GM18517 (cell line): ENCODE measurements around the gene HHIP.

ENCODE experiments used
- ATAC-seq: cut with Tn5 transposase; IDR thresholded peaks from one replicate; pipeline ENCODE4 v1.9.1; 2021; ENCODE audit warnings: mild to moderate bottlenecking, moderate library complexity; ENCODE audit not compliant: unreplicated experiment

The HHIP gene, protein sequence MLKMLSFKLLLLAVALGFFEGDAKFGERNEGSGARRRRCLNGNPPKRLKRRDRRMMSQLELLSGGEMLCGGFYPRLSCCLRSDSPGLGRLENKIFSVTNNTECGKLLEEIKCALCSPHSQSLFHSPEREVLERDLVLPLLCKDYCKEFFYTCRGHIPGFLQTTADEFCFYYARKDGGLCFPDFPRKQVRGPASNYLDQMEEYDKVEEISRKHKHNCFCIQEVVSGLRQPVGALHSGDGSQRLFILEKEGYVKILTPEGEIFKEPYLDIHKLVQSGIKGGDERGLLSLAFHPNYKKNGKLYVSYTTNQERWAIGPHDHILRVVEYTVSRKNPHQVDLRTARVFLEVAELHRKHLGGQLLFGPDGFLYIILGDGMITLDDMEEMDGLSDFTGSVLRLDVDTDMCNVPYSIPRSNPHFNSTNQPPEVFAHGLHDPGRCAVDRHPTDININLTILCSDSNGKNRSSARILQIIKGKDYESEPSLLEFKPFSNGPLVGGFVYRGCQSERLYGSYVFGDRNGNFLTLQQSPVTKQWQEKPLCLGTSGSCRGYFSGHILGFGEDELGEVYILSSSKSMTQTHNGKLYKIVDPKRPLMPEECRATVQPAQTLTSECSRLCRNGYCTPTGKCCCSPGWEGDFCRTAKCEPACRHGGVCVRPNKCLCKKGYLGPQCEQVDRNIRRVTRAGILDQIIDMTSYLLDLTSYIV

DNA sequence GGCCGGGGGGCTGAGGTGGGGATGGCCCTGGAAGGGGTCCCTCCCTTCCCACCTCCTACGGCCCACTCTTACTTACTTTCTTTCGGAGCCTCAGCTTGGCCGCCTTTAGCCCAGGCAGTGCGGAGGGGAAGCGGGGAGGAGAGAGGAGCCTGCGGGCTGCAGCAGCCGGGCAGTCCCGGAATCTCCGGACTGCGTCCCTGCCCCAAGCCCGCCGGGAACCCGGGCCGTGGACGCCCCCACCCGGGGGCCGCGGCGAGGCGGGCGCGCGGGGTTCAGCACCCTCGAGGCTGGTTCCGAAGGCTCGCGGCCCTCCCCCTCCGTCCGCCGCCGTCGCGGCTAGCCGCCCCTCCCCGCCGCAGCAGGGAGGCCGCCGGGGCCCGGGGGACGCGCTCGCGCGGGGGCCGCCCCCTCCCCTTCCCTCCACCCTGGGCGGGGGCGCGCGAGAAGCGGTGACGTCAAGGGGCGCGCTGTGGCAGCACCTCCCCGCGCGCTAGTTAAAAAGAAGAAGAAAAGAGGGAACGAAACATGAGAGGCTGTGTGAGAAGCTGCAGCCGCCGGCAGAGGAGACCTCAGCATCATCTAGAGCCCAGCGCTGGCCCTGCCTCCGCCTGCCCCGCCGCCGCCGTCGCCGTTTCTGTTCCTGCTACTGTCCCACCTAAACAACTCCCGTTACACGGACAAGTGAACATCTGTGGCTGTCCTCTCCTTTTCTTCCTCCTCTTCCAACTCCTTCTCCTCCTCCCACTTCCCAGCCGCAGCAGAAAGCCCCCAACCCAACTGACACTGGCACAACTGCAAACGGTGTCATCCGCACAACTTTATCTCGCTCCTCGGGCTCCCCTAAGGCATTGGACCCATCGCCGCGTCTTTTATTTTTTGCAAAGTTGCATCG lies at the start of gene HHIP:
Gene HHIP (plus strand): TSS at position 526 of the 892 bp plus-strand sequence. CDS start 520 bp downstream, outside the sequence.
- peak; percentile 54 for ATAC-seq

DNA sequence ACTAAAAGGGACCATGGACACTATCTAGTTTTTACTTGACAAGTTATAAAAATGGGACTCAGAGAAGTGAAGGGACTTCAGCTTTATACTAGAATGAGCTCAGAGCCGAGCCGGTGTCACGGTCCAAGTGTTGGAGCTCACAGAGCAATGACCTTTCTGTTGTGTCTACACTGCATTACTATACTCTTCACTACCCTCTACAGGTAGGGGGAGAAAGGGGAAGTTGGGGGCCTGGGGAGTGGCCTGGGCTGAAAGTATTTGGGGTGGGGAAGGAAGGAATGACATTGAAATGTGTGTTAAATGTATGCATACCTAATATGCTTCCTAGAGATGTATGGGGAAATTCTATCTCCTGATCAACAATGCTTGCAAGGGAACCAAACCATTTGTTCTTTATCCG lies 48.8 kb upstream of the HHIP start:
- no peak for ATAC-seq

DNA sequence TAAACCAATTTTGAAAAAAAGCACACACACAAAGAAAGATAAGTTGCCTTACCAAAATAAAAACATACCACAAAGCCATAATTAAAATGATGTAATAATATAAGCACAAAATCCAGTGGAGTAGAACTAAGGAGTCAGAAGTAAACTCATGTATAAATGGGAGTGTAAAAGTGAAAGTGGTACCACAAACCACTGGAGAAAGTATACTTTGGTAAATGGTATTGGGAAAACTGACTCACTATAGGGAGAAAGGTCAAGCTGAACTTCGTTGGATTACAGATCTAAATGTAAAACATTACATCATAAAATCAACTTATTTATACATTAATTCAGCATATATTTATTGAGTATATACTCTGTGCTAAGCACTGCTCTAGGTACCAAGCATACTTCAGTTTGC lies 46.3 kb upstream of the HHIP start:
- no peak for ATAC-seq

DNA sequence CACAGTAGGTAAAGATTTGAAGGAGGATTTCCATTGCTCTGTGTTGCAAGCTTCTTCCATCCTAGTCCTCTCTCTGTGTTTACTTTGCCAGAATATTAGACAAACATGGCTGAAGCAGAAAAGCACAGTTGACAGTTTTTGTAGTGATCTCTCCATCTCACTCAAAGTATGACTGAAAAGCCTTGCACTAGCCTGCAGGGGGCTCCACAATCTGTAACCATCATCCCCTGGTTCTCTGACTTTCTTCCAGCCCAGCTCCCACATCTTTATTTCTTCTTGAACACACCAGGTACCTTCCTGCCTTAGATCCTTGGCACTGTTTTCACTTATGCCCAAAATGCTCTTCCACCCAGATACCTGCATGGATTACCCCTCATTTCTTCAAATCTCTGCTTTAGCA lies 34.1 kb upstream of the HHIP start:
- ATAC-seq = peak; percentile 56

DNA sequence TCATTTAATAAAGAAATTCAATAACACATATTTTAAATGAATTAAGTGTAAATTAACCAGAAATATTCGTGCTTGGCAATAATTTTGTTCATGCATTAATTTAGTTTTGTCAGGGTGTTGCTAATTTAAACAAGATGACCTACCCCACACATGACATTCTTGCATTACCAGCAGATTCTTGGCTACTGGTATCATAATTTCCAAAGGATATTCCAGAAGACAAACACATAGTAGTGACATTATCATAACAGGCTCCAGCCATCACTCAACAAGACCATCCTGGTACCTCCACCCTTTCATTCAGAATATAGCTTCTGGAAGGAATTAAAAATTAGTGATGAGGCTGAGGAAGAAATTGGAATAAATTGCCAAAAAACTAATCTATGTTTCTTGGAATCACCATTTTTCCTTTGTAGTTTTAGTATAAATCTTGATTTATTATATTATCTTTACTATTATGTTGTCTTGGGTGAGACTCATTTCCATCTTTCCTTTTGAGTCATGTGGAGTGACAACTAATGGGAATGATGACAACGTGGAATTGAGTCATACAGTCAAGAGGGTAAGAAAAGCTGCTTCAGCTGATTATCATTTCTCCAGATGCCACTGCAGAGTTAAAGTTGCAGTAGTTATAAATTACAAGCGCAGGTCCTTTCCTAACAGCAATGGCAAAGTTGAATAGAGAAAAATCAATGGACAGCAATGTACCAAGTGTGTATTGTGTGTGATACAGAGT lies 30.9 kb upstream of the HHIP start:
- no peak for ATAC-seq

DNA sequence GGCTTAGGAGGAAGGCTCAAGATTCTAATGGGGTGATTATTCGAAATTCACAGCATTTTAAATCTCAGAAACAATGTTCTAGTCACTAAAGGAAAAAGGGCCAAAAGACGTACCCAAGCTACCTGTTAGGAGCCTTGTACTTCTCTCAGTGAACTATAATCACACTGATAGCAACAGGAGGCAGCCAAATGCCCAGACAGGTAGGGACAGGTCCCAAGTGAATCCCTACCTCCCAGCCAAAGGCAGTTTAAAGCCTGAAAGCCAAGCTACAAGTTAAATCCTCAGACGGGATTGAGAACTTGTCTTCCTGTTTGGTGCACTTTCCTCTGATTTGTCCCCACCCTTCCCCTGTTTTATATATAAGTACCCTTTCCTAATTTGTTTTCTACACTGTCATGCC lies 24.3 kb upstream of the HHIP start:
- ATAC-seq = no peak

DNA sequence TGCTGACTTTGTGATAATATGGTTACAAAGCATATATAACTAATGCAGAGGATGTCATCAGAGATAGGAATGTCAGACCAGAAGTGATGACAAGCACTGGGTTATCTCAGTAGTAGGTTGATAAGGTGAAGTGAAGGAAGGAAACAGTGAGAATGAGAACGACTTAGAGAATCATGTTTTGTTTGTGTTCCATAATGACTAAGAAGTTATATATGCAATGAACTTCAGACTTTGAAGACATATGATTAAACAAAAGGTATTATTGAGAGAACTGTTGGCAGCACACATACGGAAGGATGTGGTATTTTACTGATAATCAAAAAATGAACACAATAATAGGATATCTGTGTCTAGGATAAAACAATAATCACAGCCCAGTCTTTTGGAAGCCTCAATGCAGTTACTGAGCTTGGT lies 18.3 kb upstream of the HHIP start:
- no peak for ATAC-seq

DNA sequence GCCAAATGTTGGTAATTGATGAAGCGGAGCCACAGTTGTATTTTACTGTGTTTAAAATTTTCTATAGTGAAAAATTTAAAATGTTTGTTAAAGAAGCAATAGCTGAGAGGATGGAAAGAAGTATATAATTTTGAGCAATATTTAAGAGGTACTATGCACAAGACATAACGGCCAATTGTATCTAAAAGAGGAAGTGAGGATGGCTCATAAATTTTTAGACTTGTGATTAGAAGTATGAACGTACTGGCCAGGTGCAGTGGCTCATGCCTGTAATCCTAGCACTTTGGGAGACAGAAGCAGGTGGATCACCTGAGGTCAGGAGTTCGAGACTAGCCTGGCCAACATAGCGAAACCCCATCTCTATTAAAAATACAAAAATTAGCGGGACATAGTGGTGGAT lies 12.7 kb upstream of the HHIP start:
- no peak for ATAC-seq

DNA sequence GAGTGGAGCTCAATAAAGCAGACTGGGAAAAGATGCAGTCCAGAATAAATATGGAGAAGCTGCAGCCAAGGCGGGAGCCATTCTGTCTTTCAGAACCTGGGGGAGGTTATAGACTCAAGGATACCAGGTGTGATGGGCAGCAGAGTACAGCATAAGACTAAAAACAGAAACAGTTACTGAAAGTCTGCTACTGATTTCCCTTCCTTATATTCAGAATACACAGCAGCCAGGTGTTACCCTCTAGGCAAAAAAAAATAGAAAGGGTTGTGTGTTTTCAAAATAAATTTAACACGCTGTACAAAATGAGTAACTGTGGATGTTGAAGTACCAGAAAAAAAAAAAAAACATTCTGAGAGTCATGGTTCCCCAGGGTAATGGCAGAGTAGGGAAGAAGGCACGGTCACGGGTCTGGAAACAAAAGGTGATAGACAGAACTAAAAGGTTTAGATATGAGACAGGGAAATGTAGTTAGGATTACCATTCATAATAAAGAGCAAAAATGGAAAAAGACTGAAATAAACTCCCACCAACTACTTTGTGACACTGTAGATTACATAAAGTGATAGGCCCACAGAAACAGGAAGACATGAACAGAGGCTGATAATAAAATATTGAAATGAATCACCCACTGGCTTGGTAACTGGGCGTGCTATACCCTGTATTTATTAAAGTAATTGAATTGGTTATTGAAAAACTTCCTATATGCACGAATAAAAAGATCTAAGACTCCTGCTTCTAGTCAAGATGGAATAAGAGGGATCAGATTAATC lies 10.8 kb upstream of the HHIP start:
- ATAC-seq = peak; percentile 100

DNA sequence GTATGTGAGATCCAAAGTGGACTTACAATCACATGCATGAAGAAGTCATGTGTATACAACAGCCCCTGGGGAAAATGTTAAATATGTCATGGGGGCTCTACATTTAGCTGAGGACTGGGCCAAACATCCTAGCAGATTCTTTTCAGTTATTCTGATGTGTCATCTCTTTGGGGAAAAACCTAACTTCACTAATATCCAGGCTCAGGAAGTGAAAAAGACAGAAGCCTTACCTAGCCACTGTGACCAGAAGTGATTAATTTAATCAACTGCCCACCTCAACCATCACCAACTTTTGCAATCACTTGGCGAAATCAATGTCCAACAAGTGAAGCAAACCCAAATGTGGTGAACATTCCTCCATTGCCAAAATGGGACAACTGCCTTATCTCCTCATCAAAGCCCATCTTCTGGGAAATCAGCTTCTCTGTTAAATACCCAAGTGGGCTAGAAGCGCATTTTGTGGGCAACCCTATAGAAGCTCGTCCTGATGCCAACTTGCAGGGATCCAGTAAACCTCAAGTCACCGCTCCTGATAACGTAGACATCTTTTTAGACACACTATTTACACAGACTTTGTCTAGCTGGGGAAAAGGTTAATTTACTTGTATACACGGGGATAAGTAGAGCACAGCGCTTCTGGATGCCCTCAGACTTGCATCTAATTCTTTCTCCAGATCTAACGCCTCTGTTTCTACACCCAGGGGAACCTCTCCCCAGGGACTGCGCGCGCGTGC lies 1.4 kb upstream of the HHIP start:
- ATAC-seq = no peak

DNA sequence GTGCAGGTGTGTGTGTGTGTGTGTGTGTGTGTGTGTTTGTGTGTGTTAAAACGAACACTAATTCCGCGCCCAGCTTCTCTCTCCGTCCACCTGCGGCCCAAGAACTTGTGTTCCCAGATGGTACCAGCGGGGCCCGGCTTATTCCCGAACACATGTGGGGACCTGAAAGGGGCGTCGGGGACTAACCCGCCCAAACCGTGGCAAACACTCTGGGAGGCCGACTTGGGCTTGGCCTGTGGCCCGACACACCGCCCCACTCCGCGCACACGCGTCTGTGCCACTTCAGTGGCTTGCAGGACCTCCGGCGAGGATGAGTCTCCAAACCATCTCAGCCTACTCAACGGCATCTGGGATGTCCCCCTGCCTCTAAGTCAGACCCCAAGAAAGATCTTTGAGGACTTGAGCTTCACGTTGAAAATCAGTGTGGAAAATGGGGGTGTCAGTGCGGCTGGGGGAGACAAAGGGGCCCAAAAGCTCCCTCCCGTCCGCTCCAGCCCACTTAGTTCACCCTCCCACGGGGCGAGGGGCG lies 790 bp upstream of the HHIP start:
- ATAC-seq = no peak

DNA sequence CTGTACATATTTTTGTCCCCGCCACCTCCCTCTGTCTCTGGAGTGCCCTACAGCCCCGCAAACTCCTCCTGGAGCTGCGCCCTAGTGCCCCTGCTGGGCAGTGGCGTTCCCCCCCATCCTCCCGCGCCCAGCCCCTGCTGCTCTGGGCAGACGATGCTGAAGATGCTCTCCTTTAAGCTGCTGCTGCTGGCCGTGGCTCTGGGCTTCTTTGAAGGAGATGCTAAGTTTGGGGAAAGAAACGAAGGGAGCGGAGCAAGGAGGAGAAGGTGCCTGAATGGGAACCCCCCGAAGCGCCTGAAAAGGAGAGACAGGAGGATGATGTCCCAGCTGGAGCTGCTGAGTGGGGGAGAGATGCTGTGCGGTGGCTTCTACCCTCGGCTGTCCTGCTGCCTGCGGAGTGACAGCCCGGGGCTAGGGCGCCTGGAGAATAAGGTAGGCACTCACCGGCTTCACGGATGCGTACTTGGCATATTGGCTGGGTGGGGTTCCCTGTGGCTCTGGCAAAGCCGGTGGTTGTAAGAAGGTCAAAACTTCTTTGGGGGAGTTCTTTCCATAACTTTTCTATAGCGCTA lies 653 bp downstream of the HHIP start:
- no peak for ATAC-seq

DNA sequence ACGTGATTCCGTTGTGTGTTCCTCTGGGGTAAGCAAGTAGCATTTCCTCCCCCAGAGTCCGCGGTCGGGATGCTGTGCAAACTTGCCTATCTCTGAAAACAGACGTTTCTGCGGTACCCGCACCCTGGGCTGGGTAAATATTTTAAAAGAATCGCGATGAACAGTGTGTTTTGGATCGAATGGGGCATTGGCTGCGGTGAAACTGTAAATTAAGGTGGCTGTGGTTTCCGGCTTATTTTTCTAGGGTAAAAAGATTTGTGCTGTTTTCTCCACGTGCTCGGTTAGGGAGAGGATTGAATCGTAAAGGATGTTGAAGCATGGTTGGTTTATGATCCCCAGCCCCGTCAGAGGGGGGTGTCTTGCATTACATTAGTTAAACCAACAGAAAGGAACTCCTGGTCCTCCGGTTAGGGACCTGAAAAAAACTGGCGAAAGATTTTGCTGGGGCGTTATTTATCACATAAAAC lies 1.2 kb downstream of the HHIP start:
- no peak for ATAC-seq

DNA sequence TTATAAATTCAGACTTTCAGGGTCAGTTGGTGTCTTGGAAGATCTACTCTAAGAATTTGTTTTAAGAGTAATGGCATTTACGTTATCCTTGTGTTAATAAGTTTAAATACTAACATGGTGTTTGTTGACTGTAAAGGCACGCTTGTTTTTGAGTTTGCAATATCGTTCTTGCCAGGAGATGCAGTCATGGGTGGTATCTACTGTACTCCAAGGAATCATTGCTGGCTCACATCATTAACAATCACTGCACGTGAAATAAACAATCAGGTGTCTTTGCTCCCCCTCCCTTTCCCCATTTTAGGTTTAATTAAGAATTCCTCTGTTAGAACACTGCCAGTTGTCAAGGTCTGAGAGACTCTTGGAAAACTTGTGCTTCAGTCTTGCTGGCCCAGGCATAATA lies 1.6 kb downstream of the HHIP start:
- ATAC-seq = no peak

DNA sequence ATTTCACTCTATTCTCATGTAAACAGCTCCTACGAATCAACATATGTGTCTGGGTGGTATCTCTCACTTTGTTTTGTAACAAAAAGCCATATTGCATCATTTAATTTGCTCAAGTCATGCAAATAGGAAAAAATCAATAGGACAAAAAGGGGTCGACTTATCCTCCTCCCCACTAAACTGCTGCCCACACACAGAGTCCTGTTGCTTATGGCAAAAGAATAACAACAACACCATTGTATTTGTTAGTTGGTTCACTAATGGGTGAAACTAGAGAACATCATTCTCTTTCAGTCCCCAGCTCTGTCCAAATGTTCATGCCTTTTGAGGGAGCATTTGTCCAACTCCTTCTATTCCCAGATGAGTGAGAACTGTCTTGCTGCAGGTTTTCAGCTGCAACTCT lies 2.1 kb downstream of the HHIP start:
- ATAC-seq = no peak

DNA sequence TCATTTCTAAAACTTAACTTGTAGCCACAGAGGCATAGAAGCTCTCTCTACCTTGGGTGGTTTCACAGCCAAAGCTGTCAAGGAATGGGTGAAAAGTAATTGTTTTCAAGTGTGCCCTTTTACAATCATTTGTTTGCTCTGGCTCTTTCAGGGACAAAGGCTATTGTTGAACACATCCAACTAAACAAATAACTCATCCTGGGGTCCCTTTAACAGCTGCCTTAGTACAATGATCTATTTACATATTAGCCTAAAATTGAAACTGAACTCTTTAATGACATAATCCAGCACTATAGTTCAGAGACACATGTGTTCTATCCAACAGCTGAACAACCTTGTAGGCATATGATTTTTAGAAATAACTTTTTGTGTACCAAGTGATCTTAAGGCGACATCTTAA lies 3.7 kb downstream of the HHIP start:
- ATAC-seq = no peak

DNA sequence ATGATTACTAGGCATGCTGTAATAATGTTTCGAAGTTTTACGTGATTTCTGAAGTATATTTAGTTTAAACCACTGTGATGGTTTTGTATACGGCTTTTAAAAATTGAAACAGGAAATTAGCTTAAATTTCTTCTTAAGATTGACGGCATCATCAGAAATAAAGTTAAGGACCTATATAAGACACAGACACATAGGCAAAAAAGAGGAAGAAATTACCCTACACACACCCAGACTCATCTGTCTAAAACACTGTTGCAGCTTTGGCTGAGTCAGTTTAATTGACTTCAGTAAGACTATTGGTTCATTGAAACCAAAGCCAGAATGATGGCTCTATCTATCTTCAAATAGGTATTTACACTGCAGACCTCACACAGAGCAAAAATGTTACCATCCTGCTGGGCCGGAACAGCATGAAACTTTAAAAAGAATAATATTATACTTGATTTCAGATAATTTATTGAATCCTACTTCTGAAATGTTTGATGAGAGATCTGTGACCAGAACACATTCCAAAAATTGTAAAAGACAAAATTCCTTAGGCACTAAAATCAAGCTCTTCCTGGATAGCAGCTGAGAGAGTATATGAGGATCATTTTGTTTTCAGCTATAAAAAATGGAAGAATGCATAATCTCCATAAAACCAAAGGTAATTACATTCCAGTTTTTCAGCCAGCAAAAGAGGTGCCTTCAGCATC lies 4.5 kb downstream of the HHIP start:
- no peak for ATAC-seq
